Measurements from ENCODE around the gene ADGRL1. TPM values are rescaled to one million over a fixed set of nuclear protein-coding genes. Genes with fewer than 3 reads are reported as not detected.
A peak's percentile ranks its signal among the peaks of the same experiment; 100 is the strongest.

The ADGRL1 gene
- total and polyA plus RNA-seq, 10 of the 15 experiments (the other 5 are each of a cell fraction or from before 2014, with no cell fraction given), result 0.05 to 4.8 (median 0.71) TPM

GRCh38 chr19:14116525-14116917, 89.4 kb downstream of the ADGRL1 start:
- SMC1A ChIA-PET (ENCODE audit: uncharacterized antibody, unreplicated experiment), result interaction anchor here (0.8 to 1.3 kb wide), 3 partner anchors 12 to 25 kb away, joined by 3 to 4 read pairs (median 4); partner anchors contain the start of gene ASF1B
- in situ Hi-C loops (cut with MboI) (no loop called here), intact Hi-C loops (cut with micrococcal nuclease; ENCODE audit: unreplicated experiment) (loop anchor here (5.0 kb wide), 1 partner anchor 34 kb away; no protein-coding TSS in a partner anchor)
- POLR2A ChIA-PET, result interaction anchor here (0.5 to 2.0 kb wide), 4 partner anchors 18 to 265 kb away, joined by 3 to 7 read pairs (median 4); partner anchors contain the start of genes ADGRE5 and ASF1B
- H3K9ac ChIP-seq (ENCODE audit: control insufficient read depth, insufficient read depth, low read length), result peak overlapping the region; percentile 64
- TF ChIP-seq MEF2A (IDR thresholded peaks at IDR 0.05; ENCODE audit: insufficient read depth, low read depth, low read length) (no peak), GABPA (IDR thresholded peaks at IDR 0.05; ENCODE audit: low read depth) (no peak), NFYA (IDR thresholded peaks at IDR 0.05; ENCODE audit: borderline replicate concordance, low read depth, low read length) (no peak), KAT2A (conservative IDR thresholded peaks at IDR 0.05; ENCODE audit: control insufficient read depth, low read depth, low read length) (no peak), SKIL (IDR thresholded peaks at IDR 0.05; ENCODE audit: low read depth, poor library complexity, severe bottlenecking) (no peak), RB1 (IDR thresholded peaks at IDR 0.05; ENCODE audit: borderline replicate concordance) (no peak), MAX (IDR thresholded peaks at IDR 0.05; ENCODE audit: low read depth, low read length) (no peak)
- no peaks in the 10 kb centered on the region for H3K27me3 ChIP-seq (replicated peaks in 1 of 2; ENCODE audit: control insufficient read depth in 2 of 2, insufficient read depth in 2 of 2, low read length in 1 of 2)
- 0 out of 2 replicates have a peak overlapping the region, but pooled peaks have one; percentile 18 for H3K27ac ChIP-seq (ENCODE audit: control insufficient read depth, insufficient read depth)
- 18% methylated on average over 6 of the region's 6 CpGs for WGBS (ENCODE audit: insufficient coverage, insufficient replicate concordance, low lambda C conversion rate, missing lambda C conversion rate)
- RAD21 ChIA-PET (ENCODE audit: unreplicated experiment), result interaction anchor here (1.6 to 2.6 kb wide), 2 partner anchors 58 to 235 kb away, joined by 4 to 11 read pairs; no protein-coding TSS in a partner anchor
- peak overlapping the region; percentile 90 for H3K4me2 ChIP-seq (ENCODE audit: control insufficient read depth, insufficient read depth)
- DNase-seq (ENCODE audit: low read depth, low spot score), result no peak
- H3K36me3 ChIP-seq (ENCODE audit: control insufficient read depth in 2 of 2, insufficient read depth in 2 of 2, low read length in 1 of 2), result peaks cover 0 to 2% of the 10 kb centered on the region in 2 experiments; a peak in 2 of 4 replicates
- peak overlapping the region; percentile 70 for H3K4me3 ChIP-seq
- BruUV-seq (replicated peaks), result no TSS peak
- H3K9me3 ChIP-seq (replicated peaks; ENCODE audit: control insufficient read depth, insufficient read depth, low read length), result no peaks in the 10 kb centered on the region
- ATAC-seq, result no peak
- no peak for FAIRE-seq
- H3K79me2 ChIP-seq (ENCODE audit: control insufficient read depth, insufficient read depth, low read length), result peaks cover 8% of the 10 kb centered on the region
- peaks cover 16% of the 10 kb centered on the region for H3K4me1 ChIP-seq (ENCODE audit: control insufficient read depth, insufficient read depth, low read length)
- no peaks in the 10 kb centered on the region for H4K20me1 ChIP-seq (ENCODE audit: control insufficient read depth, insufficient read depth)
- no peak overlapping the region for H2AFZ ChIP-seq (ENCODE audit: control insufficient read depth, low read depth, low read length)
- CTCF ChIA-PET, result interaction anchor here (1.2 to 5.3 kb wide), 8 partner anchors 20 to 236 kb away, joined by 4 to 38 read pairs (median 24); partner anchors contain the start of genes ASF1B and MISP3

Measured in GM12878 (cell line).